H1 (cell line): ENCODE measurements around the gene SLC25A6. TPM values are rescaled to one million over a fixed set of nuclear protein-coding genes. Genes with fewer than 3 reads are reported as not detected.

Experiments
- CTCF ChIA-PET: fragments of 300-600 bp; sonication (Branson Sonifier 250); formaldehyde crosslinking; loops from one replicate; lab custom pipeline; 2021; ENCODE audit not compliant: partially characterized antibody; lab: Charles Lee
- POLR2A ChIA-PET: fragments of 300-600 bp; sonication (Branson Sonifier 250); formaldehyde crosslinking; loops from one replicate; lab custom pipeline; 2021; ENCODE audit warnings: inconsistent platforms; ENCODE audit not compliant: partially characterized antibody; lab: Charles Lee
- DNase-seq, 2 experiments: peaks; one replicate each; pipeline versions ENCODE4 v3.0.0 to v3.0.0-alpha.2; 2010 to 2022; ENCODE audit warnings: low spot score in 2 of 2, low read depth in 1 of 2, mixed read lengths in 1 of 2
- FAIRE-seq: peaks from 2 replicates; lab custom pipeline; 2011; peaks lifted over from hg19 to GRCh38; lab: Jason Lieb, UNC
- H2AFZ ChIP-seq: 2 replicates; pipeline ENCODE4 v1.8.1; 2012; ENCODE audit warnings: low read length, inconsistent platforms
- H2AK5ac ChIP-seq: 2 replicates; pipeline ENCODE4 v1.6.1; 2013; ENCODE audit warnings: low read depth, low read length
- H2BK120ac ChIP-seq: replicated peaks from 2 replicates; pipeline ENCODE3; 2013; ENCODE audit warnings: low read depth, low read length, inconsistent platforms
- H2BK12ac ChIP-seq: 2 replicates; pipeline ENCODE4 v1.6.1; 2013; ENCODE audit warnings: low read depth, low read length
- H2BK15ac ChIP-seq: 2 replicates; pipeline ENCODE4 v1.6.1; 2013; ENCODE audit warnings: low read length
- H2BK20ac ChIP-seq: 2 replicates; pipeline ENCODE4 v1.6.1; 2013; ENCODE audit warnings: low read length
- H2BK5ac ChIP-seq: 2 replicates; pipeline ENCODE4 v1.6.1; 2013; ENCODE audit warnings: low read depth, low read length
- H3K14ac ChIP-seq: 2 replicates; pipeline ENCODE4 v1.6.1; 2013; ENCODE audit warnings: inconsistent platforms; ENCODE audit not compliant: insufficient read length
- H3K18ac ChIP-seq: 2 replicates; pipeline ENCODE4 v1.6.1; 2013; ENCODE audit warnings: low read length; ENCODE audit errors: extremely low read depth
- H3K23ac ChIP-seq: 2 replicates; pipeline ENCODE4 v1.6.1; 2013; ENCODE audit warnings: inconsistent platforms; ENCODE audit not compliant: insufficient read length
- H3K23me2 ChIP-seq: 2 replicates; pipeline ENCODE4 v1.6.1; 2013; ENCODE audit warnings: low read depth, low read length
- H3K27ac ChIP-seq: 2 replicates; pipeline ENCODE4 v1.6.1; 2011; ENCODE audit warnings: low read depth, low read length, inconsistent platforms
- H3K27me3 ChIP-seq, 4 experiments: replicated peaks in 1 of 4; 1 replicate in 1 of 4; 2 replicates in 3 of 4; pipeline versions ENCODE4 v1.6.1 to v1.8.1; 2011 to 2013; ENCODE audit warnings: low read length in 3 of 4, mild to moderate bottlenecking in 3 of 4, inconsistent platforms in 2 of 4, mixed read lengths in 2 of 4, moderate library complexity in 1 of 4; ENCODE audit not compliant: control insufficient read depth in 3 of 4, insufficient read depth in 3 of 4; ENCODE audit errors: extremely low read depth in 1 of 4
- H3K36me3 ChIP-seq, 4 experiments: 2 replicates each; pipeline versions ENCODE4 v1.6.1 to v1.8.1; 2011 to 2013; ENCODE audit warnings: mild to moderate bottlenecking in 4 of 4, low read length in 3 of 4, moderate library complexity in 2 of 4, control low read depth in 1 of 4, inconsistent platforms in 1 of 4; ENCODE audit not compliant: insufficient read depth in 4 of 4, control insufficient read depth in 2 of 4
- H3K4ac ChIP-seq: replicated peaks from 2 replicates; pipeline ENCODE3; 2013; ENCODE audit warnings: low read length, low read depth, mixed read lengths, inconsistent platforms; ENCODE audit not compliant: insufficient read length
- H3K4me1 ChIP-seq, 4 experiments: replicated peaks in 1 of 4; 1 replicate in 1 of 4; 2 replicates in 3 of 4; pipeline versions ENCODE4 v1.6.1 to v1.8.1; 2011 to 2013; ENCODE audit warnings: low read length in 3 of 4, inconsistent platforms in 2 of 4, mixed read lengths in 1 of 4; ENCODE audit not compliant: insufficient read depth in 4 of 4, control insufficient read depth in 3 of 4
- H3K4me2 ChIP-seq, 2 experiments: 2 replicates each; pipeline versions ENCODE4 v1.6.1 to v1.8.1; 2011 to 2013; ENCODE audit warnings: low read depth in 2 of 2, low read length in 2 of 2, control low read depth in 1 of 2, inconsistent platforms in 1 of 2, mild to moderate bottlenecking in 1 of 2; ENCODE audit not compliant: insufficient read depth in 1 of 2
- H3K4me3 ChIP-seq, 4 experiments: fragments of 200-600, 300-600 bp in 1 of 4; sonication (generic), shearing (Covaris generic), sonication (Bioruptor Twin) in 1 of 4; 2 replicates each; pipeline versions ENCODE4 v1.5.1 to v1.8.1; 2011 to 2016; ENCODE audit warnings: low read length in 4 of 4, low read depth in 3 of 4, control low read depth in 2 of 4, inconsistent platforms in 2 of 4, mild to moderate bottlenecking in 2 of 4, mixed read lengths in 1 of 4, moderate library complexity in 1 of 4; ENCODE audit not compliant: insufficient read depth in 2 of 4; ENCODE audit errors: extremely low read depth in 1 of 4
- H3K56ac ChIP-seq: replicated peaks from 2 replicates; pipeline ENCODE3; 2013; ENCODE audit warnings: low read depth, mild to moderate bottlenecking, mixed read lengths, low read length, inconsistent platforms; ENCODE audit not compliant: insufficient read length
- H3K79me1 ChIP-seq: 2 replicates; pipeline ENCODE4 v1.6.1; 2013; ENCODE audit warnings: low read depth, low read length, control low read depth
- H3K79me2 ChIP-seq, 2 experiments: 2 replicates each; pipeline versions ENCODE4 v1.6.1 to v1.8.1; 2012 to 2013; ENCODE audit warnings: low read length in 2 of 2, mild to moderate bottlenecking in 2 of 2, inconsistent platforms in 1 of 2; ENCODE audit not compliant: insufficient read depth in 2 of 2, control insufficient read depth in 1 of 2
- H3K9ac ChIP-seq, 4 experiments: replicated peaks in 1 of 4; 1 replicate in 1 of 4; 2 replicates in 3 of 4; pipeline versions ENCODE4 v1.6.1 to v1.8.1; 2011 to 2013; ENCODE audit warnings: low read depth in 3 of 4, low read length in 3 of 4, control low read depth in 2 of 4, mild to moderate bottlenecking in 2 of 4, moderate library complexity in 2 of 4, inconsistent platforms in 1 of 4; ENCODE audit errors: extremely low read depth in 1 of 4
- H3K9me3 ChIP-seq, 2 experiments: 2 replicates each; pipeline versions ENCODE4 v1.6.1 to v1.8.1; 2012 to 2013; ENCODE audit warnings: mild to moderate bottlenecking in 2 of 2, moderate library complexity in 2 of 2, control low read depth in 1 of 2, inconsistent platforms in 1 of 2, low read depth in 1 of 2, low read length in 1 of 2, mixed read lengths in 1 of 2; ENCODE audit not compliant: insufficient read depth in 2 of 2
- H4K20me1 ChIP-seq, 2 experiments: replicated peaks in 1 of 2; 2 replicates each; pipeline versions ENCODE3 to v1.8.1; 2011 to 2013; ENCODE audit warnings: inconsistent platforms in 2 of 2, low read length in 2 of 2, mild to moderate bottlenecking in 1 of 2; ENCODE audit not compliant: insufficient read depth in 2 of 2, control insufficient read depth in 1 of 2
- H4K5ac ChIP-seq: 2 replicates; pipeline ENCODE4 v1.6.1; 2013; ENCODE audit warnings: low read length, low read depth, mixed read lengths, inconsistent platforms; ENCODE audit not compliant: insufficient read length
- H4K8ac ChIP-seq: 2 replicates; pipeline ENCODE4 v1.8.0; 2013; ENCODE audit warnings: mild to moderate bottlenecking, moderate library complexity, low read length, inconsistent platforms; ENCODE audit not compliant: insufficient read depth; ENCODE audit errors: extremely low read depth
- H4K91ac ChIP-seq: replicated peaks from 2 replicates; pipeline ENCODE3; 2013; ENCODE audit warnings: low read length, mixed read lengths, inconsistent platforms; ENCODE audit not compliant: insufficient read length
- ASH2L ChIP-seq: fragments of 200-600, 300-600 bp; sonication (generic); IDR thresholded peaks from one replicate; pipeline ENCODE4 v1.7.1; 2017; ENCODE audit warnings: low read length
- BRCA1 ChIP-seq: IDR thresholded peaks from 2 replicates; pipeline ENCODE4 v1.6.1; 2012; ENCODE audit warnings: low read depth, low read length, improper control_type of control experiment
- CBX5 ChIP-seq: fragments of 300-800, 300-1000 bp; sonication (generic); IDR thresholded peaks from 2 replicates; pipeline ENCODE4 v1.7.1; 2016; ENCODE audit warnings: antibody characterized with exemption, low read length, low read depth
- CHD1 ChIP-seq: IDR thresholded peaks from 2 replicates; pipeline ENCODE4 v1.6.1; 2012; ENCODE audit warnings: low read depth, low read length, improper control_type of control experiment
- CTBP2 ChIP-seq: IDR thresholded peaks from 2 replicates; pipeline ENCODE4 v1.7.0; 2011; ENCODE audit warnings: borderline replicate concordance, mild to moderate bottlenecking, moderate library complexity, mixed read lengths, low read length; ENCODE audit not compliant: insufficient read depth, insufficient read length
- EP300 ChIP-seq, 2 experiments: IDR thresholded peaks; 1 replicate in 1 of 2; 2 replicates in 1 of 2; pipeline ENCODE4 v1.6.1; 2011 to 2012; ENCODE audit warnings: low read depth in 2 of 2, low read length in 2 of 2, mild to moderate bottlenecking in 2 of 2, borderline replicate concordance in 1 of 2, inconsistent platforms in 1 of 2, moderate library complexity in 1 of 2
- JUN ChIP-seq: IDR thresholded peaks from 2 replicates; pipeline ENCODE4 v1.6.1; 2011; ENCODE audit warnings: low read depth, mild to moderate bottlenecking, improper control_type of control experiment, low read length
- POU5F1 ChIP-seq: IDR thresholded peaks from 2 replicates; pipeline ENCODE4 v1.6.1; 2011; ENCODE audit warnings: low read depth, mild to moderate bottlenecking, low read length, moderate library complexity
- RNF2 ChIP-seq: fragments of 200-900, 300-1000 bp; sonication (generic); IDR thresholded peaks from 2 replicates; pipeline ENCODE4 v1.7.1; 2016; ENCODE audit warnings: borderline replicate concordance, low read depth, mild to moderate bottlenecking, antibody characterized with exemption, low read length; ENCODE audit not compliant: poor library complexity, severe bottlenecking; ENCODE audit errors: missing control alignments
- SUZ12 ChIP-seq: fragments of 200-600 bp; sonication (generic); IDR thresholded peaks from 2 replicates; pipeline ENCODE4 v1.6.1; 2012; ENCODE audit warnings: mild to moderate bottlenecking, inconsistent platforms, low read length, moderate library complexity, mixed read lengths
- TAF1 ChIP-seq: IDR thresholded peaks from 2 replicates; pipeline ENCODE4 v1.6.1; 2011; ENCODE audit warnings: mild to moderate bottlenecking, low read depth, low read length
- TCF12 ChIP-seq: IDR thresholded peaks from 2 replicates; pipeline ENCODE4 v1.6.1; 2011; ENCODE audit warnings: low read depth, mild to moderate bottlenecking, low read length
- WGBS, 2 experiments: shearing (Covaris generic) in 1 of 2; methylation state at CpG; one replicate each; pipeline versions ENCODE4 v1.1.6 to v1.1.7; 2013 to 2015; ENCODE audit warnings: low lambda C conversion rate in 2 of 2, mixed read lengths in 2 of 2, inconsistent platforms in 1 of 2, low coverage in 1 of 2, missing lambda C conversion rate in 1 of 2; ENCODE audit not compliant: insufficient replicate concordance in 2 of 2, insufficient coverage in 1 of 2, insufficient read length in 1 of 2; ENCODE audit errors: extremely low coverage in 1 of 2, missing lambda C conversion rate in 1 of 2; 5-methylcytosine and 5-hydroxymethylcytosine counted together
- polyA plus RNA-seq, 7 experiments: library from polyadenylated mRNA; depleted of rRNA in 3 of 7; stranded (reverse) in 5 of 7; unstranded in 2 of 7; fragments of >200 nt in 5 of 7; fragments of 200-250 nt in 2 of 7; gene quantifications; 1 replicate in 5 of 7; 2 replicates in 1 of 7; 4 replicates in 1 of 7; pipeline versions ENCODE4 v1.2.1 to v1.2.3, GENCODE V29; 2011 to 2013; ENCODE audit warnings: missing spikeins in 2 of 7, mixed read lengths in 2 of 7
- total RNA-seq: library from RNA; stranded (reverse); fragmentation: NEBNext Ultra II Directional; extraction: Animal tissue kit (Norgen Biotek cat#: 25700); gene quantifications from 2 replicates; pipeline ENCODE4 v1.2.1, GENCODE V29; 2021

Gene SLC25A6
- total and polyA plus RNA-seq, 2 of the 8 experiments (the other 6 are each of a cell fraction or from before 2014, with no cell fraction given), result 487 to 1,220 TPM

DNA sequence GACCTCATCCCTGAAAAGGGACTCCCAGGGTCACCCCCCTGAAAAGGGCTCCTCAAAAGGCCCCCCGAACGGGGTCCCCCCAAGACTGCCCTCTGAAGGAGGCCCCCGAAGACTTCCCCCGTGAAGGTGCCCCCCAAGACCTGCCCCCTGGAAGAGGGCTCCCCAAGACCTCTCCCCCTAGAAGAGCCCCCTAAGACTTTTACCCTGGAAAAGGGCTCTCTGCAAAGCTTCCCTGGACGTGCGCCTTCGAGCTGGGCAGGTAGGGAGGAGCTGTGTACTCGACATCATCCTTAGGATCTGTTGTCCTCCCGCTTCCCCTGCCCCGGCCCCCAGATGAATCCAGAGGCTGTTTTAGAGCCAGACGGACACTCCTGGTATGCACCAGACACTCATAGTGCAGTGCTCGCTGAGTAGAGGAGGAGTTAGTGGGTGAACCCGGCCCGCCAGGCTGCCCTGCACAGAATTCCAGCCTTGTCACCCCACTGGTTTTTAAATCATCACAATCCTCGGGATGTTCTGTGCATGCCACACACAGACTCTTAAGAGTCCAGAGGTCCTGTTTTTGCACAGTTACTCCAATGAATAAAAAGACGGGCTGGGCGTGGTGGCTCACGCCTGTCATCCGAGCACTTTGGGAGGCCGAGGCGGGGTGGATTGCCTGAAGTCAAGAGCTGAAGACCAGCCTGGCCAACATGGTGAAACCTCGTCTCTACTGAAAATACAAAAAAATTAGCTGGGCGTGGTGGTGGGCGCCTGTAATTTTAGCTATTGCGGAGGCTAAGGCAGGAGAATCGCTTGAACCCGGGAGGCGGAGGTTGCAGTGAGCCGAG, 5.7 kb upstream of the SLC25A6 start:
- no peak overlapping the region for H2BK120ac ChIP-seq
- H3K36me3 ChIP-seq, result peaks cover 2 to 28% (median 8%) of the 10 kb centered on the region in 4 experiments; a peak in 7 of 8 replicates
- peaks cover 0 to 15% (median 3%) of the 10 kb centered on the region in 4 experiments; a peak in 5 of 7 replicates for H3K4me1 ChIP-seq
- no peak overlapping the region for H2BK12ac ChIP-seq
- H3K23me2 ChIP-seq, result peaks cover 13% of the 10 kb centered on the region; the same call in 1 of the 2 replicates
- WGBS, 2 experiments, result 83% methylated on average over 24 of the region's 29 CpGs; no CpG with 5 or more reads in 1 of the 2 experiments
- no peak overlapping the region for H4K8ac ChIP-seq
- H3K4me2 ChIP-seq, result no peak overlapping the region
- no peak overlapping the region for H3K4me3 ChIP-seq
- H3K56ac ChIP-seq, result no peak overlapping the region
- no peak overlapping the region for H2AFZ ChIP-seq
- no peak overlapping the region for H3K18ac ChIP-seq
- H4K91ac ChIP-seq, result no peak overlapping the region
- no peak overlapping the region for H3K9ac ChIP-seq
- no peak overlapping the region for H2AK5ac ChIP-seq
- H3K4ac ChIP-seq, result no peak overlapping the region
- H2BK20ac ChIP-seq, result no peak overlapping the region
- H3K79me2 ChIP-seq, result peaks cover 0 to 34% of the 10 kb centered on the region in 2 experiments; a peak in 2 of 4 replicates
- no peak overlapping the region for H3K27ac ChIP-seq
- no peaks in the 10 kb centered on the region for H3K9me3 ChIP-seq
- peaks cover 9% of the 10 kb centered on the region for H3K79me1 ChIP-seq
- H3K14ac ChIP-seq, result no peak overlapping the region
- no peak overlapping the region for H2BK15ac ChIP-seq
- no peaks in the 10 kb centered on the region for H3K27me3 ChIP-seq
- H3K23ac ChIP-seq, result no peak overlapping the region
- no peak for FAIRE-seq
- no peak overlapping the region for H2BK5ac ChIP-seq
- CTCF ChIA-PET, result no interaction called here
- peaks cover 9 to 24% of the 10 kb centered on the region in 2 experiments for H4K20me1 ChIP-seq
- no peak for DNase-seq
- POLR2A ChIA-PET, result no interaction called here
- H4K5ac ChIP-seq, result no peak overlapping the region
- TF ChIP-seq CBX5 (no peak), CHD1 (no peak), BRCA1 (no peak), TCF12 (no peak), SUZ12 (no peak), EP300 (IDR thresholded peaks at IDR 0.05; ENCODE audit: borderline replicate concordance in 1 of 2, low read depth in 2 of 2, low read length in 2 of 2) (no peak), ASH2L (no peak), CTBP2 (no peak), RNF2 (no peak), JUN (no peak), TAF1 (no peak), POU5F1 (no peak)
